HepG2 (cell line): ENCODE results near the gene SIVA1. TPM values are rescaled to one million over a fixed set of nuclear protein-coding genes. Genes with fewer than 3 reads are reported as not detected.

ENCODE experiments used
- ASH2L ChIP-seq: fragments of 300-600, 200-600 bp; sonication (generic); IDR thresholded peaks from 2 replicates; pipeline ENCODE4 v1.7.0; 2017; ENCODE audit warnings: low read depth, mild to moderate bottlenecking, moderate library complexity, mixed read lengths, low read length; ENCODE audit not compliant: insufficient read length
- CBX5 ChIP-seq: sonication (generic); formaldehyde crosslinking; IDR thresholded peaks from 2 replicates; pipeline ENCODE4 v1.4.0; 2020; ENCODE audit warnings: missing genetic modification reagents, borderline replicate concordance
- EED ChIP-seq: sonication (generic); formaldehyde crosslinking; IDR thresholded peaks from 2 replicates; pipeline ENCODE4 v1.5.0; 2020; ENCODE audit warnings: mild to moderate bottlenecking, missing genetic modification reagents
- ELF4 ChIP-seq: sonication (generic); formaldehyde crosslinking; IDR thresholded peaks from 2 replicates; pipeline ENCODE4 v1.5.0; 2020; ENCODE audit warnings: missing genetic modification reagents, mild to moderate bottlenecking, moderate library complexity, borderline replicate concordance
- FOXK1 ChIP-seq: sonication (generic); formaldehyde crosslinking; IDR thresholded peaks from 2 replicates; pipeline ENCODE4 v1.4.0; 2020; ENCODE audit warnings: low read depth, missing genetic modification reagents, borderline replicate concordance
- MYC ChIP-seq: sonication (generic); formaldehyde crosslinking; IDR thresholded peaks from 2 replicates; pipeline ENCODE4 v1.9.0; 2021; ENCODE audit warnings: missing genetic modification reagents, borderline replicate concordance
- NFE2L2 ChIP-seq: fragments of 150-350 bp; IDR thresholded peaks from 2 replicates; pipeline ENCODE4 v1.6.1; 2014; ENCODE audit warnings: low read length
- PHF21A ChIP-seq: sonication (generic); formaldehyde crosslinking; IDR thresholded peaks from 2 replicates; pipeline ENCODE4 v1.5.0; 2020; ENCODE audit warnings: mild to moderate bottlenecking, missing genetic modification reagents
- PRMT3 ChIP-seq: sonication (generic); formaldehyde crosslinking; IDR thresholded peaks from 2 replicates; pipeline ENCODE4 v1.8.1; 2022; ENCODE audit warnings: low read depth, mild to moderate bottlenecking, moderate library complexity, missing genetic modification reagents, borderline replicate concordance
- YEATS4 ChIP-seq: sonication (generic); formaldehyde crosslinking; IDR thresholded peaks from 2 replicates; pipeline ENCODE4 v1.4.0; 2020; ENCODE audit warnings: missing genetic modification reagents, borderline replicate concordance
- ZFP36L1 ChIP-seq: sonication (generic); formaldehyde crosslinking; IDR thresholded peaks from 2 replicates; pipeline ENCODE4 v1.8.0; 2022; ENCODE audit warnings: mild to moderate bottlenecking, missing genetic modification reagents, moderate library complexity
- ZMYM2 ChIP-seq: sonication (generic); formaldehyde crosslinking; IDR thresholded peaks from 2 replicates; pipeline ENCODE4 v1.8.0; 2022; ENCODE audit warnings: mild to moderate bottlenecking, missing genetic modification reagents
- ZNF12 ChIP-seq: sonication (generic); formaldehyde crosslinking; IDR thresholded peaks from 2 replicates; pipeline ENCODE4 v1.5.0; 2020; ENCODE audit warnings: missing genetic modification reagents
- ZNF136 ChIP-seq: sonication (generic); formaldehyde crosslinking; IDR thresholded peaks from 2 replicates; pipeline ENCODE4 v1.8.1; 2022; ENCODE audit warnings: low read depth, mild to moderate bottlenecking, moderate library complexity, missing genetic modification reagents
- ZNF160 ChIP-seq: sonication (generic); formaldehyde crosslinking; IDR thresholded peaks from 2 replicates; pipeline ENCODE4 v1.8.0; 2022; ENCODE audit warnings: mild to moderate bottlenecking, inconsistent platforms, missing genetic modification reagents
- ZNF24 ChIP-seq: fragments of 450-650 bp; IDR thresholded peaks from 2 replicates; pipeline ENCODE4 v1.6.1; 2017; ENCODE audit warnings: antibody characterized with exemption, mild to moderate bottlenecking
- ZNF260 ChIP-seq: sonication (generic); formaldehyde crosslinking; IDR thresholded peaks from 2 replicates; pipeline ENCODE4 v1.4.0; 2020; ENCODE audit warnings: missing genetic modification reagents, low read depth, mild to moderate bottlenecking, borderline replicate concordance
- ZNF264 ChIP-seq: sonication (generic); formaldehyde crosslinking; IDR thresholded peaks from 2 replicates; pipeline ENCODE4 v1.4.0; 2020; ENCODE audit warnings: missing genetic modification reagents
- ZNF337 ChIP-seq: sonication (generic); formaldehyde crosslinking; IDR thresholded peaks from 2 replicates; pipeline ENCODE4 v1.5.1; 2020; ENCODE audit warnings: missing genetic modification reagents, low read depth, mild to moderate bottlenecking, borderline replicate concordance
- ZNF589 ChIP-seq: sonication (generic); formaldehyde crosslinking; conservative IDR thresholded peaks from 2 replicates; pipeline ENCODE4 v1.8.0; 2022; ENCODE audit warnings: mild to moderate bottlenecking, moderate library complexity, missing genetic modification reagents
- ZNF7 ChIP-seq: IDR thresholded peaks from 2 replicates; pipeline ENCODE4 v1.6.1; 2016; ENCODE audit warnings: missing biosample characterization, missing genetic modification reagents
- ZNF782 ChIP-seq: sonication (generic); formaldehyde crosslinking; IDR thresholded peaks from 2 replicates; pipeline ENCODE4 v1.4.0; 2020; ENCODE audit warnings: missing genetic modification reagents, mild to moderate bottlenecking, borderline replicate concordance
- ZSCAN22 ChIP-seq: sonication (generic); formaldehyde crosslinking; IDR thresholded peaks from 2 replicates; pipeline ENCODE4 v1.4.0; 2020; ENCODE audit warnings: mild to moderate bottlenecking, missing genetic modification reagents
- ZUFSP ChIP-seq: sonication (generic); formaldehyde crosslinking; IDR thresholded peaks from 2 replicates; pipeline ENCODE4 v1.9.0; 2021; ENCODE audit warnings: missing genetic modification reagents, mild to moderate bottlenecking, borderline replicate concordance
- polyA plus RNA-seq, 8 experiments: library from polyadenylated mRNA; depleted of rRNA in 3 of 8; stranded (reverse) in 7 of 8; unstranded in 1 of 8; fragments of >200 nt; fragmentation: Illumina TruSeq in 4 of 8; extraction: Trizol in 4 of 8; gene quantifications; 2 replicates each; pipeline versions ENCODE4 v1.2.1 to v1.2.3, GENCODE V29; 2011 to 2016; ENCODE audit warnings: low read depth in 4 of 8, missing spikeins in 1 of 8, mixed read lengths in 1 of 8; ENCODE audit not compliant: insufficient read depth in 1 of 8
- total RNA-seq, 5 experiments: library from RNA; depleted of rRNA; stranded (reverse); fragments of >200 nt; fragmentation: Illumina TruSeq; extraction: Trizol; gene quantifications; 2 replicates each; pipeline ENCODE4 v1.2.3, GENCODE V29; 2016; ENCODE audit warnings: low read depth in 1 of 5
- TF ChIP-seq, protein P1 (sequence below): sonication (generic); formaldehyde crosslinking; IDR thresholded peaks from 2 replicates; pipeline ENCODE4 v1.4.0; 2020; ENCODE audit warnings: missing genetic modification reagents
- TF ChIP-seq, protein P2 (sequence below): IDR thresholded peaks from 2 replicates; pipeline ENCODE4 v1.6.1; 2018; ENCODE audit warnings: missing genetic modification reagents, mild to moderate bottlenecking, missing compliant biosample characterization

Gene SIVA1
- total and polyA plus RNA-seq, 2 of the 13 experiments (the other 11 are each of a cell fraction or from before 2014, with no cell fraction given), result 123 to 186 TPM

DNA sequence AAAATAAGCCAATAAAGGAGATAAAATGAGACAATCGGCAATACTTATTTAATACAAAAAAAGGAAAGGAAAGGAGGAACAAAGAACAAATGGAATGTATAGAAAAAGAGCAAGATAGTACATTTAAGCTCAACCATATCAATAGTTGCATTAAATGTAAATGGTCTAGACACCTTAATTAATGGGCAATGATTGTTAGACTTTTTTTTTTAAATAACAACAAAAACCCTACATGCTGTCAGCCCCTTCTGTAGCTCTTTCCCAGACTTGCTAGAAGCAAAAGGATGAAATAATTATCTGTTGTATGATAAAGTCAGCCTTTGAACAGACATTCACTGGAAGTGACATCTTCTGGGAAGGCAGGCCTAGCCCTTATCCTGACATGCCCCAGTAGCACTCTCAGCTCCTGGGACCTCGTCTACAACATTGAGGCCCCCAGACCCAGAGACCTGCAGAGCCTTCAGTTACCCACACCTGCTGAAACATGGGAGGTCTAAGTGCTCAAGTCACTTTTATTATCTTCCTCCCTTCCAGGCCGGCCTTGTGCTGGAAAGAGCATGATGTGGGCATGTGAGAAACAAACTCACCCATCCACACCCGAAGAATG, 13.4 kb downstream of the SIVA1 start (continued):
- TF ChIP-seq EED (CRISPR knock-in tag), result no peak; the same call in 1 of the 2 replicates
- TF ChIP-seq ZNF7, result no peak
- TF ChIP-seq ZSCAN22 (CRISPR knock-in tag), result no peak
- TF ChIP-seq, protein P1, sequence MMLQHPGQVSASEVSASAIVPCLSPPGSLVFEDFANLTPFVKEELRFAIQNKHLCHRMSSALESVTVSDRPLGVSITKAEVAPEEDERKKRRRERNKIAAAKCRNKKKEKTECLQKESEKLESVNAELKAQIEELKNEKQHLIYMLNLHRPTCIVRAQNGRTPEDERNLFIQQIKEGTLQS (CRISPR knock-in tag), result no peak
- no peak for TF ChIP-seq ELF4 (CRISPR knock-in tag)
- TF ChIP-seq ZNF160 (CRISPR knock-in tag), result no peak; the same call in 1 of the 2 replicates
- no peak for TF ChIP-seq ZNF24
- 0 out of 2 replicates have a peak, but pooled peaks have one; percentile 16 for TF ChIP-seq ZNF337 (CRISPR knock-in tag)
- no peak for TF ChIP-seq ZUFSP (CRISPR knock-in tag)
- TF ChIP-seq FOXK1 (CRISPR knock-in tag), result no peak
- TF ChIP-seq ZNF260 (CRISPR knock-in tag), result no peak
- no peak for TF ChIP-seq MYC (CRISPR knock-in tag)
- TF ChIP-seq ZNF589 (CRISPR knock-in tag), result no peak
- no peak for TF ChIP-seq ZNF136 (CRISPR knock-in tag)
- TF ChIP-seq, protein P2, sequence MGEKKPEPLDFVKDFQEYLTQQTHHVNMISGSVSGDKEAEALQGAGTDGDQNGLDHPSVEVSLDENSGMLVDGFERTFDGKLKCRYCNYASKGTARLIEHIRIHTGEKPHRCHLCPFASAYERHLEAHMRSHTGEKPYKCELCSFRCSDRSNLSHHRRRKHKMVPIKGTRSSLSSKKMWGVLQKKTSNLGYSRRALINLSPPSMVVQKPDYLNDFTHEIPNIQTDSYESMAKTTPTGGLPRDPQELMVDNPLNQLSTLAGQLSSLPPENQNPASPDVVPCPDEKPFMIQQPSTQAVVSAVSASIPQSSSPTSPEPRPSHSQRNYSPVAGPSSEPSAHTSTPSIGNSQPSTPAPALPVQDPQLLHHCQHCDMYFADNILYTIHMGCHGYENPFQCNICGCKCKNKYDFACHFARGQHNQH, result no peak
- TF ChIP-seq YEATS4 (CRISPR knock-in tag), result no peak
- TF ChIP-seq PHF21A (CRISPR knock-in tag), result no peak
- TF ChIP-seq ZNF782, result no peak
- no peak for TF ChIP-seq ZNF264
- no peak for TF ChIP-seq ZNF12
- TF ChIP-seq ASH2L, result peak; percentile 67
- TF ChIP-seq PRMT3 (CRISPR knock-in tag), result no peak
- no peak for TF ChIP-seq ZFP36L1 (CRISPR knock-in tag)
- TF ChIP-seq CBX5, result peak; percentile 30; the same call in 1 of the 2 replicates
- no peak for TF ChIP-seq NFE2L2
- no peak for TF ChIP-seq ZMYM2 (CRISPR knock-in tag)
